Measurements from ENCODE around the gene CCBE1. TPM values are rescaled to one million over a fixed set of nuclear protein-coding genes. Genes with fewer than 3 reads are reported as not detected.

CCBE1 gene
- total RNA-seq, 1 donor from 2014 or later: 14.0 TPM

GRCh38 chr18:59547581-59548182, 149.5 kb downstream of the CCBE1 start:
- no peak for TF ChIP-seq CTCF (IDR thresholded peaks at IDR 0.05)
- no peak overlapping the region for H3K27ac ChIP-seq
- H3K27me3 ChIP-seq (ENCODE audit: low read depth): no peaks in the 10 kb centered on the region
- no peaks in the 10 kb centered on the region for H3K36me3 ChIP-seq
- H3K9me3 ChIP-seq: no peaks in the 10 kb centered on the region
- H3K4me3 ChIP-seq: no peak overlapping the region
- intact Hi-C loops (cut with DNase I): no loop called here
- DNase-seq: no peak
- H3K4me1 ChIP-seq: peaks cover 5% of the 10 kb centered on the region
- ATAC-seq: peak; percentile 50 to 68

GRCh38 chr18:59546188-59546587, 151.0 kb downstream of the CCBE1 start:
- Histone ChIP-seq H3K4me3 (no peak overlapping the region), H3K9me3 (no peaks in the 10 kb centered on the region), H3K4me1 (peaks cover 5% of the 10 kb centered on the region), H3K27ac (no peak overlapping the region), H3K27me3 (ENCODE audit: low read depth) (no peaks in the 10 kb centered on the region), H3K36me3 (no peaks in the 10 kb centered on the region)
- no peak for TF ChIP-seq CTCF (IDR thresholded peaks at IDR 0.05)
- ATAC-seq: peak in 1 of 2 donors; percentile 57
- intact Hi-C loops (cut with DNase I): no loop called here
- DNase-seq: no peak

GRCh38 chr18:59540780-59541179, 156.4 kb downstream of the CCBE1 start:
- no peak for TF ChIP-seq CTCF (IDR thresholded peaks at IDR 0.05)
- no peak for ATAC-seq

GRCh38 chr18:59540346-59540745, 156.9 kb downstream of the CCBE1 start:
- H3K4me1 ChIP-seq: no peaks in the 10 kb centered on the region
- TF ChIP-seq CTCF (IDR thresholded peaks at IDR 0.05): no peak
- DNase-seq: no peak
- no peak overlapping the region for H3K27ac ChIP-seq
- ATAC-seq: no peak
- no peak overlapping the region for H3K4me3 ChIP-seq
- no peaks in the 10 kb centered on the region for H3K27me3 ChIP-seq (ENCODE audit: low read depth)
- H3K9me3 ChIP-seq: no peaks in the 10 kb centered on the region
- H3K36me3 ChIP-seq: no peaks in the 10 kb centered on the region
- intact Hi-C loops (cut with DNase I): no loop called here

More at GRCh38 chr18:59540780-59541179, 156.4 kb downstream of the CCBE1 start:
- no peaks in the 10 kb centered on the region for H3K27me3 ChIP-seq (ENCODE audit: low read depth)
- no peaks in the 10 kb centered on the region for H3K4me1 ChIP-seq
- H3K27ac ChIP-seq: no peak overlapping the region
- DNase-seq: no peak
- H3K9me3 ChIP-seq: no peaks in the 10 kb centered on the region
- H3K4me3 ChIP-seq: no peak overlapping the region
- no peaks in the 10 kb centered on the region for H3K36me3 ChIP-seq
- intact Hi-C loops (cut with DNase I): no loop called here

GRCh38 chr18:59539108-59539507, 158.1 kb downstream of the CCBE1 start:
- TF ChIP-seq CTCF (IDR thresholded peaks at IDR 0.05): no peak
- Histone ChIP-seq H3K4me1 (no peaks in the 10 kb centered on the region), H3K27ac (no peak overlapping the region), H3K36me3 (no peaks in the 10 kb centered on the region), H3K9me3 (no peaks in the 10 kb centered on the region), H3K27me3 (ENCODE audit: low read depth) (no peaks in the 10 kb centered on the region), H3K4me3 (no peak overlapping the region)
- intact Hi-C loops (cut with DNase I): no loop called here
- ATAC-seq (no peak), DNase-seq (no peak)

All from lower lobe of right lung (tissue), 2 donors.